Inflammatory macrophage (primary cell): ENCODE measurements around the gene ASPDH.
A peak's percentile ranks its signal among the peaks of the same experiment; 100 is the strongest.

Experiments used
- DNase-seq, 2 donors: peaks; one replicate each; pipeline ENCODE4 v3.0.0-alpha.2; 2020 to 2022
- total RNA-seq, 18 experiments: gene quantifications; one replicate each; lab custom pipeline; 2026; ENCODE audit warnings: mixed read lengths in 6 of 18, inconsistent platforms in 2 of 18; lab: John Stamatoyannopoulos, UW

ASPDH gene
- total RNA-seq = 0 to 0.08 (median 0) reads per million in 18 experiments

GRCh38 chr19:50513746-50514345, at the start of gene ASPDH:
Gene ASPDH, minus strand, starts transcription at chr19:50513913. Its CDS starts 90 bp downstream, at chr19:50513823.
- no peak for DNase-seq

- no peak for DNase-seq
Measured at GRCh38 chr19:50562996-50563395, 49.3 kb upstream of the ASPDH start.

GRCh38 chr19:50562329-50562728, 48.6 kb upstream of the ASPDH start:
- no peak for DNase-seq

GRCh38 chr19:50559636-50560035, 45.9 kb upstream of the ASPDH start:
- no peak for DNase-seq

- no peak for DNase-seq
Measured at GRCh38 chr19:50558449-50558848, 44.7 kb upstream of the ASPDH start.

GRCh38 chr19:50558039-50558438, 44.3 kb upstream of the ASPDH start:
- no peak for DNase-seq

- DNase-seq = no peak
Measured at GRCh38 chr19:50557009-50557613, 43.4 kb upstream of the ASPDH start.

- DNase-seq = peak; percentile 45 to 63
Measured at GRCh38 chr19:50556282-50557008, 42.7 kb upstream of the ASPDH start.

GRCh38 chr19:50555450-50556281, 42.0 kb upstream of the ASPDH start:
- no peak for DNase-seq

- DNase-seq = no peak
Measured at GRCh38 chr19:50555033-50555432, 41.3 kb upstream of the ASPDH start.

- no peak for DNase-seq
Measured at GRCh38 chr19:50554212-50554611, 40.5 kb upstream of the ASPDH start.

GRCh38 chr19:50553134-50553703, 39.5 kb upstream of the ASPDH start:
- no peak for DNase-seq

- DNase-seq = no peak
Measured at GRCh38 chr19:50552540-50552939, 38.8 kb upstream of the ASPDH start.

GRCh38 chr19:50551715-50552187, 38.0 kb upstream of the ASPDH start:
- DNase-seq = no peak

GRCh38 chr19:50551034-50551714, 37.5 kb upstream of the ASPDH start:
- DNase-seq = no peak

GRCh38 chr19:50550594-50550966, 36.9 kb upstream of the ASPDH start:
- DNase-seq = no peak

GRCh38 chr19:50549927-50550593, 36.3 kb upstream of the ASPDH start:
- no peak for DNase-seq

- DNase-seq = no peak
Measured at GRCh38 chr19:50549059-50549926, 35.6 kb upstream of the ASPDH start.

- no peak for DNase-seq
Measured at GRCh38 chr19:50548191-50549058, 34.7 kb upstream of the ASPDH start.
